Activated CD8-positive, alpha-beta memory T cell treated with anti-CD3 and anti-CD28 coated beads, Interleukin-2, amount 50 U/mL, for 24 hours (primary cell): ENCODE measurements around the gene GRIN3B.
A peak's percentile ranks its signal among the peaks of the same experiment; 100 is the strongest.

Experiments
- DNase-seq: peaks from one replicate; pipeline ENCODE4 v3.0.0-alpha.2; 2020; ENCODE audit errors: extremely low read depth

Gene GRIN3B

GRCh38 chr19:964116-964520, 36.1 kb upstream of the GRIN3B start:
- no peak for DNase-seq

DNA sequence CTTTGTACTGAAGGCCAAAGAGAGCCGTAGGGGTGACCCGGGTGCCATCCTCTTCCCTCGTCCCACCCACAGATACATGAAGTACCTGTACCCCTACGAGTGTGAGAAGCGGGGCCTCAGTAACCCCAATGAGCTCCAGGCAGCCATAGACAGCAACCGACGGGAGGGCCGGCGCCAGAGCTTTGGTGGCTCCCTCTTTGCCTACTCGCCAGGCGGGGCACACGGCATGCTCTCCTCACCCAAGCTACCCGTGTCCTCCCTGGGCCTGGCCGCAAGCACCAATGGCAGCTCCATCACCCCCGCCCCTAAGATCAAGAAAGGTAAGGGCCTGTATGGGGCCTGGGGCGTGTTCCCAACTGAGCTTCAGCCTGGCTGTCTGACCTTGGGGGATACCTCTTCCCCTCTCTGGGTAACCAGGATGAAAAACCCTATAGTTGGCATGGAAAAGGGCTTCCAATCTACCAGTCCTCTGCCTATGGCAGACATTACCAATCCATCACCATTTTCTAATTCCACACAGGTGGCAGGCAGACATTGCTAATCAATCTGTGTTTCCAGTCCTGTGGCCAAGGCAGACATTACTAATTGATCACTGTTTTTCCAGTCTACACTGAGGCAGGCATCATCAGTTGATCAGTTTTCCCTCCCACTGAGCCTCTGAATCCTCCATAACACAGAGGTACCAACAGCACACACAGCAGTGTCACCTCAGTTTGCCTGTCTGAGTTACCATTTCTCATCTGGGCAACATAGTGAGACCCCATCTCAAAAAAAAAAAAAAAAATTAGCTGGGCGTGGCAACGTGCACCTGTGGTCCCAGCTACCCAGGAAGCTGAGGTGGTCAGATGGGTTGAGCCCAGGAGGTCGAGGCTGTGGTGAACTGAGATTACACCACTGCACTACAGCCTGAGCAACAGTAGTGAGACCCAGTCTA, 35.2 kb upstream of the GRIN3B start:
- no peak for DNase-seq

GRCh38 chr19:966485-967088, 33.6 kb upstream of the GRIN3B start:
- no peak for DNase-seq

- DNase-seq: no peak
Observed at GRCh38 chr19:970695-971094, 29.5 kb upstream of the GRIN3B start.

DNA sequence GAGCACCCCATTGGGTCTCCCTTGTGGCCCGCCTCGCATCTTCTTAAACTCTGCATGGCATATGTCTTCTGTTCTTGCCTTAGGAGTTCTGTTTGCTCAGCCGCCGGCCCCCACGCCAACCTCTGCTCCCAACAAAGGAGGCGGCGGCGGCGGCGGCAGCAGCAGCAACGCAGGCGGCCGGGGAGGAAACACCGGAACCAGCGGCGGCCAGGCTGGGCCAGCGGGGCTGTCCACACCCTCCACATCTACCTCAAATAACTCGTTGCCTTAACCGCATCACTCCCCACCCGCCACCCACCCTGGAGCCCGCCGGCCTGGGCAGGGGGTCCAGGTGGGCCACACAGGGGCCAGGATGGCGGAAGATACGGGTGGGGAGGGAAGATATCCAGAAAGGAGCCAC, 28.4 kb upstream of the GRIN3B start:
- DNase-seq: no peak

- no peak for DNase-seq
Observed at GRCh38 chr19:972281-972680, 27.9 kb upstream of the GRIN3B start.

- no peak for DNase-seq
Observed at GRCh38 chr19:973726-974563, 26.3 kb upstream of the GRIN3B start.

DNA sequence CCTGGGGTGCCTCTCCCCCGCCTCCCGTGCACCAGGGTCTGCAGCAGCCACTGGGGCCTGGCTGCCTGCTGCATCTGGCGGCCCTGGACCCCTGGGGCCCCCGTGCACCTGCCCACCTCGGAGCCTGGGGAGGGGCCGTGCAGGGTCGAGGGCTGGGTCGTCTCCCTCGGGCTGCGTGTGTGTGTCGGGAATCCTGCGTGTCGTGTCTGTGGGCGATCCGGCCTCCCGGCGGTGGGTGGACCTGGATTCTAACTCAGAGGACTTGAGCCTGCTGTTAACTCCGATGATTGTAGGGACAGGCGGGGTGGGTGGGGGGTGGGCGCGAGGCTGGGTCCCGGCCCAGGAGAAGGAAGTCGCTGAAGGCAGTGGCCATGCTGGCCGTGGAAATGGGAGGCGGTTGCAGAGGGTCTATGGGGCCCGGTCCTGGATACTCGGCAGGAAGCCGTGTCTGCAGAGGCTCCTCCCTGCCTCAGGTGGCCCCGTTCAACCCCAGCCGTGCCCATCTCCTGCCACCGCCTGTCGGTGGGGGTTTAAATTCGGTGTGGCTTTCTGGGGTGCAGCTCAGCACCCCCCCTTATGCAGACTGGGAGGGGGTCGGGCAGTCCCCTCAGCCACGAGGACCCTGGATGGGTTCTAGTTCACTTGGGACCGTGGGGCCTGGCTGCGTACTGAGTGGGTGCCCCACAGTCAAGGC, 25.5 kb upstream of the GRIN3B start:
- DNase-seq: no peak

- DNase-seq: no peak
Observed at GRCh38 chr19:976476-976875, 23.7 kb upstream of the GRIN3B start.

DNA sequence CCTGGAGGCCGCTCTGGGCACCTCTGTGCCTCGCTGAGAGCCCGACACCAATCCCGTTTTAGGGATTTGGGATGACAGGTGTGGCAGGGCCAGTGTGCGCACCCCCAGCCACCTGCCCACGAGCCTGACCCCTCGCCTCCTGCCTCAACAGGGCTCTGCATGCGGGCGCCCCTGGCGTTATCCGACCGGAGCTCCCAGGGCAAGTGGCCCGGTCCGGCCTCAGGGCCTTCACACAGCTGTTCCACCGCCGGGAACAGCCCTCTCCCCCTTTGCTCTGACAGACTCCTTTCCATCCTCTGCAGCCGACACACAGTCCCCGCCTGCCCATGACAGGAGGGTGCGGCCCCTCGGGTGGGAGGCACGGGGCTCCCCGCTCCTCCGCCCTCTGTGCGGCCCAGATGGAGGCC, 23.2 kb upstream of the GRIN3B start:
- DNase-seq: no peak

- no peak for DNase-seq
Observed at GRCh38 chr19:979318-979741, 20.9 kb upstream of the GRIN3B start.

- no peak for DNase-seq
Observed at GRCh38 chr19:980133-980998, 19.9 kb upstream of the GRIN3B start.

GRCh38 chr19:982567-983170, 17.6 kb upstream of the GRIN3B start:
- no peak for DNase-seq

DNA sequence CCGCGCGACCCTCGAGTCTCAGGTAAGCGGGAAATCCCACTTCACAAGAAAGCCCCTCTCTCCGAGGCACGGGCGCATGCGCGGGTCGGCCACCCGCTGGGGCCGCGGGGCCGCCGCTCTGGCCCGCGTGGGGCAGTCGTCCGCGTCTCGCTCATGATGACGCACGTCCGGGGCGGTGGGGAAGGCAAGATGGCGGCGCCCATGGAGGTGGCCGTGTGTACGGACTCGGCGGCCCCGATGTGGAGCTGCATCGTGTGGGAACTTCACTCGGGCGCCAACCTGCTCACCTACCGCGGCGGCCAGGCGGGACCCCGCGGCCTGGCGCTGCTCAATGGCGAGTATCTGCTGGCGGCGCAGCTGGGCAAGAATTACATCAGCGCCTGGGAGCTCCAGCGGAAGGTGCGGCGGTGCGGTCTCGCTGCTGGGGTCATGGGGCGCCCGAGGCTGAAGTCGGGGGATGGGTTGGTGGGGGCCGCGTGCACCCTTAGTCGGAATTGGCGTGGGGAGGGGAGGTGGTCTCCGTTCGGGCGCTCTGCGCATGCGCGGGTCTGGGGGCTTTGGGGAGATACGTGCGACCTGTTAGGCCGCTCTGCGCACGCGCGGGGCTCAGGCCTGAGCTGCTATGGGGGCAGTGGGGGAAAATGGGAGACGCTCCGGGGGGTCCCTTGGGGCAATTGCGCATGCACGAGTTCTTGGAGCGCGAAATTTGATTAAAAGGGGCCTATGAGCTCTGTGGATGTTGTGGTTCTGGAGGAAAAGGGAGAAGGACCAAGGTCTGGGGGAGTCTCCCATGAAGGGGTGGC, 15.9 kb upstream of the GRIN3B start, which contains the start of gene WDR18:
TSS of gene WDR18 (plus strand) at position 181 of the 803 bp plus-strand sequence. CDS start at position 190, 9 bp downstream.
- peak; percentile 81 for DNase-seq

DNA sequence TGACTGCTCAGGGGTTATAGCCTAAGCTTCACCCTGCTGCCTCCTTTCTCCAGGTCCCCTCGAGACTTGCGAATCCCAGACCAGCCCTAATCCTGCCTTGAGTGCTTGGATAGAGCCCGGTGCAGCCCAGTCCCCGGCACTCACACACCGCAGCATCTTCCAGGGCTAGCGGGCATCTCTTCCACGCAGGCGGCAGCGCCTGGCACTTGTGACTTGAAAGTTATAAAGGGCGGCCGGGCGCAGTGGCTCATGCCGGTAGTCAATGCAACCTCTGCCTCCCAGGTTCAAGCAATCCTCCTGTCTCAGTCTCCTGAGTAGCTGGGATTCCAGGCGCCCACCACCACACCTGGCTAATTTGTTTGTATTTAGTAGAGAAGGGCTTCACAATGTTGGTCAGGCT, 14.1 kb upstream of the GRIN3B start:
- DNase-seq: no peak

DNA sequence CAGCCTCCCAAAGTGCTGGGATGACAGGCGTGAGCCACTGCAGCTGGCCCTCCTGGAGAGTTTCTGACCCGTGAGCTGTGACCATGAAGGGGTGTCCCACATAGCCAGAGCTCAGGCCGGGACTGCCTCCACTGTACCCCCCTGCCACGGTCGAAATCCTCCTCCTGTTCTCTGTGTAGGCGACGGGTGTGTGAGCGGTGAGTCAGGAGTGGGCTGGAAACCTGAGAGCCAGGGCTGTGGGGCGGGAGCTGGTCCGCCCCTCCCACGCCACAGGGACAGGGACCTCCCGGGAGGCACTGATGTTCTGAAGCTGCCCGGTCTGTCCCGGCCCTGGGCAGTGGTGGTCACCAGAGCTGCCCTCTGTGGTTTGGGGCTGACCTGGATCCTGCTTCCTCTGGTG, 12.1 kb upstream of the GRIN3B start:
- no peak for DNase-seq

- DNase-seq: no peak
Observed at GRCh38 chr19:988510-988909, 11.7 kb upstream of the GRIN3B start.

- no peak for DNase-seq
Observed at GRCh38 chr19:989381-990081, 10.7 kb upstream of the GRIN3B start.

- DNase-seq: no peak
Observed at GRCh38 chr19:990119-990571, 10.1 kb upstream of the GRIN3B start.
